ENCODE measurements around the gene RASGRF1.
"Not testable (repeated sequence)": the region's sequence is repeated elsewhere in the genome, so short reads cannot be mapped to it uniquely, and the experiment has no call there.

The RASGRF1 gene, protein sequence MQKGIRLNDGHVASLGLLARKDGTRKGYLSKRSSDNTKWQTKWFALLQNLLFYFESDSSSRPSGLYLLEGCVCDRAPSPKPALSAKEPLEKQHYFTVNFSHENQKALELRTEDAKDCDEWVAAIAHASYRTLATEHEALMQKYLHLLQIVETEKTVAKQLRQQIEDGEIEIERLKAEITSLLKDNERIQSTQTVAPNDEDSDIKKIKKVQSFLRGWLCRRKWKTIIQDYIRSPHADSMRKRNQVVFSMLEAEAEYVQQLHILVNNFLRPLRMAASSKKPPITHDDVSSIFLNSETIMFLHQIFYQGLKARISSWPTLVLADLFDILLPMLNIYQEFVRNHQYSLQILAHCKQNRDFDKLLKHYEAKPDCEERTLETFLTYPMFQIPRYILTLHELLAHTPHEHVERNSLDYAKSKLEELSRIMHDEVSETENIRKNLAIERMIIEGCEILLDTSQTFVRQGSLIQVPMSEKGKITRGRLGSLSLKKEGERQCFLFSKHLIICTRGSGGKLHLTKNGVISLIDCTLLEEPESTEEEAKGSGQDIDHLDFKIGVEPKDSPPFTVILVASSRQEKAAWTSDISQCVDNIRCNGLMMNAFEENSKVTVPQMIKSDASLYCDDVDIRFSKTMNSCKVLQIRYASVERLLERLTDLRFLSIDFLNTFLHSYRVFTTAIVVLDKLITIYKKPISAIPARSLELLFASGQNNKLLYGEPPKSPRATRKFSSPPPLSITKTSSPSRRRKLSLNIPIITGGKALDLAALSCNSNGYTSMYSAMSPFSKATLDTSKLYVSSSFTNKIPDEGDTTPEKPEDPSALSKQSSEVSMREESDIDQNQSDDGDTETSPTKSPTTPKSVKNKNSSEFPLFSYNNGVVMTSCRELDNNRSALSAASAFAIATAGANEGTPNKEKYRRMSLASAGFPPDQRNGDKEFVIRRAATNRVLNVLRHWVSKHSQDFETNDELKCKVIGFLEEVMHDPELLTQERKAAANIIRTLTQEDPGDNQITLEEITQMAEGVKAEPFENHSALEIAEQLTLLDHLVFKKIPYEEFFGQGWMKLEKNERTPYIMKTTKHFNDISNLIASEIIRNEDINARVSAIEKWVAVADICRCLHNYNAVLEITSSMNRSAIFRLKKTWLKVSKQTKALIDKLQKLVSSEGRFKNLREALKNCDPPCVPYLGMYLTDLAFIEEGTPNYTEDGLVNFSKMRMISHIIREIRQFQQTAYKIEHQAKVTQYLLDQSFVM (N-terminal part only)

DNA sequence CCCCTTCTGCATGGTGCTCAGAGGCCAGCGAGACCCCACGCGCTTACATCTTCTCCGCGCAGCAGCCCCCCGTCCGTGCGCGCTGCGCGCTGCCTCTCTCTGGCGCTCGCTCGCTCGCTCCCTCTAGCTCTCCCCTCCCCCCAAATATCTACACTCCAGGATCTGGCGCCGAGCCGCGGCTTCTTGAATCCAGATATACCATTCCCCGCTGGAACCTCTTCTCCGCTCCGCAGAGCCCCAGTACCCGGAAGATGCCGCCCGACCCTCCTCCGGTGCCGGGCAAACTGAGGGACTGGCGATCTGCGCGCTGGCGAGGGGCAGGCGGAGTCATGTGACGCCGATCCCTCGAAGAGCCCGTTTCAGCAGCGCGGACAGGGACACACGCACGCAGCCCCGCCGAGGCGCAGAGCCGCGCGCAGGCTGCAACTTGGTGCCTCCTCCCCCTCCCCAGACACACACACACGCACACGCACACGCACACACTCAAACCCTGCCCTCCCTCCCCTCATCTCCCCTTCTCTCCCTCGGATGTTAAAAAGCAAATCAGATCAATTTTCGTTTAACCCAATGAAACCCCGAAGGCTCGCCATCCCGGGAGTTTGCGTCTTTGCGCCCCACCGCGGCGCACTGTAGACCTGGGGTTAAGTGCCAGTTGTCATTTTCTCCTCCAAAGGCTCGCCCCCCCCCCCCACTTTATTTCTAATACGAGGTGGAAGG lies at the start of gene RASGRF1:
Gene RASGRF1 (minus strand): TSS at position 294 of the 717 bp plus-strand sequence. CDS start 282 bp downstream, at position 12.
- peak; percentile 26 for DNase-seq

DNA sequence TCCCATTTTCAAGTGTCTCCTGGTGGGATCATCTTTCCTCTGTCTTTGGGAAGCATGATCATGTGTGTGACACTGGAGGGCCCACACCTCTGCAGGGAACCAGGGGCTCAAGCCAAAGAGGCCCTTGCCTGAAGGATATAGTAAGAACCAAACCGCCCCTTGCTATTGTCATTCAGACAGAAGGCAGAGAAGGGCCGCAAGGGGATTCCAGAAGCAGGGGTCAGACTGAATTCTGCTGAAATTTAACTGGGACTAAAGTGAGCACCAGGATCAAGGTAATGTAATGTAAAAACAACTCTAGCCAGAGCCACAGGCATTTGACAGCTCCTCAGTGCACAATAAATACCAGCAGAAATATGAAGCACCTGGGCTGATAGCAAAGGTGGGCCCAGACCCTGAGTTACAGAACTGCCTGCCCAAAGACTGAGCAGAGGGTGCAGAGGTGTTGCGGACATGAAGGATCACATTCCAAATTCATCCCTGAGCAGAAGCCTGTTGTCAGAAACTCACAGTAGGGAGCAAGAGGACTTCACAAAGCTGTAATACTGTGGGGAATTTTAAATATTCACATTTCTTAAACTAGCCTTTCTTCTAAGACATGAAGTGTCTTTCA lies 46.0 kb upstream of the RASGRF1 start:
- no peak for DNase-seq

DNA sequence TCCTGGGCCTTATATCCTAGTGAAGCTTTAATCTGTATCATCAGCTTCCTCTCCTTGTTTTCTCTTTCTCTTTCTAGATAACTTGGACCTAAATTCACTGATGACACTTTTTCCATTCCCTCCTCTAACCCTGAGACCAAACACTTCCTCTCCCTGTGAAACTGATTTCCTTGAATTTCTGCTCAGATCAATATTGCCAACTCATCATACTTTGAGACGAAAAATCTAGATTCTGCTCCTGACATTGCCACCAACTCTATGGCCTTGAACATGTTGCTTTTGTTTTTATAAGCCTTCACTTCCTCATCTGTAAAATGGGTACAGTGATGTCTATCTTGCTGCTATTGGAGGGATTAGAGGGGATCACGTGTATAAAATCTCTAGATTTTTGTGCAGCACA lies 42.7 kb upstream of the RASGRF1 start:
- no peak for DNase-seq

DNA sequence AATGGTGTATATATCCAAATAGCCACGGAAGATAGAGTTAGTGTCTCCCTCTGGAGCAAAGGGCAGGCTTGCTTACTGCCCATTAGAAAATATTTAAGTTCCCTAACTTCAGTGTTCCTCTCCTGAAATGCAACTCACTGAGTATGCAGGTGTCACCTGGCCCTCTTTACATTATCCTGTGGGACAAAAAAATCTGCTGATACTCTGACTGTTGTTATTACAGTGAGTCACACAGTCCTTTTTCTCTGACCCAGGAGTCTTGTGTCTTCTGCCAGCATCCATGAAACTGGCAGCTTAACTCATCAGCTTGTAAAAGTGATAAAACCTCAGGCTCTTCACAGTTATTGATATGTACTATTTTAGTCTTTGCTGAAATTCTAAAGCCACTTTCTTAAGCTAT lies 42.2 kb upstream of the RASGRF1 start:
- DNase-seq, result no peak

DNA sequence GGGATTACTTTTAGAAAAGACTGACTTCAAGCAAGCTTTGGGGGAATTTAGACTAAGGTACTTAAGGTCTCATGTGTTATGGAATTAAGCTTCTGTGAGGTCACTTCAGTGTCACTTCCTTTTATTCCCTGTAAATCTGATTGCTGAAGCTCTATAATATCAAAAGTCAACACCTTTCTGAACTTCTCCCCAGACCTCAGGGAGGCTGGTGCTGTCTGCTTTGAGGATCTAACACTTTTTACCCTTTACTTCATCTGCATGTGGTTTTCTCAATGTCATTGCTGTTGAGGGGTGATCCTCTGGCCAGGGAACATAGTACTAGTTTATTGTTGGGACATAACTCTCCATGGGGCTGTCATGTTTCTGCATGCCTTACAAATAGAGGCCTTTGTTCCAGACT lies 41.8 kb upstream of the RASGRF1 start:
- no peak for DNase-seq

DNA sequence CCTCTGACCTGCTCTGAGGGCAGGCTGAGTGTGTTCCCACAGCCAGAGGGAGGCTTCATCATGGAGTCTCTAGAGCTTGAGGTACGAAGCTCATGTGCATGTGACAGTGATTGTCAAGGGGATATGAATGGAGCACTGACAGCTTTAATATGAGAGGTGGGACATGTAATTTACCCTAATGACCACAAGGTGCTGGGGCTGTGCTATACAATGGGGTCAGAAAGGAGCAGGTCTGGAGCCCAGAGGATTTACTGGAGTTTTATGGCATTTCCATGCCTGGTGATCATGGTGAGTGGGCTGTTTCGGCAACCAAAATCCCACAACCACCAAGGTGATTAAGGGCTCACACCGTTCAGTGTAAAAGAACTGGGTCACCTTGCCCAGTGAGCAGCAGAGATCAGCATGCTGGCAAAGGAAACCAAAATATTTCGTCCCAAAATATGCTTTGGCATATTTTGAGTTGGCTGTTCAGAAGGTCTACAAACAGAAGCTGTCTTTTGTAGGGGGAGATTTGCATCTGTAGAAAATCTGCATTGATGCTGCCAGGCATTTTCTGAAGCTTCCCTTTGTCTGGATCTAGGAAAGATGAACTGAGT lies 40.1 kb upstream of the RASGRF1 start:
- no peak for DNase-seq

DNA sequence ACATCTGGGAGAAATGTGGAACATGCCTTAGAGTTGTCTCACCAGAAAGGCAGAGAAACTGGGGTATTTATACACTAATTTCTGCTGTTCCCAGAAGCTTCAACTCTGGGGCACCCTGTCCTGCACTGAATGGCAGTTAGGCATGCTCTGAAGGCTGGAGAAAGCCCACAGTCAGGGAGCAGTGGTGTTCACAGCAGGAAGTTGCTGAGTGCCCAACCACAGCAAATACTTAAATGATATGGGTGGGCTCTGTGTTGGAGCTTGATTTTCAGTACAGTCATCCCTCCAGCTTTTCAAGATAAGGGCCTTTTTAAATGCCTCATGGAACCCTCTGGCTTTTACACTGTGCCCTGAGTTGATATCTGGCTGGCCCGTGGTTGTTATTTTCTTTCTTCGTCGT lies 38.7 kb upstream of the RASGRF1 start:
- DNase-seq, result no peak

DNA sequence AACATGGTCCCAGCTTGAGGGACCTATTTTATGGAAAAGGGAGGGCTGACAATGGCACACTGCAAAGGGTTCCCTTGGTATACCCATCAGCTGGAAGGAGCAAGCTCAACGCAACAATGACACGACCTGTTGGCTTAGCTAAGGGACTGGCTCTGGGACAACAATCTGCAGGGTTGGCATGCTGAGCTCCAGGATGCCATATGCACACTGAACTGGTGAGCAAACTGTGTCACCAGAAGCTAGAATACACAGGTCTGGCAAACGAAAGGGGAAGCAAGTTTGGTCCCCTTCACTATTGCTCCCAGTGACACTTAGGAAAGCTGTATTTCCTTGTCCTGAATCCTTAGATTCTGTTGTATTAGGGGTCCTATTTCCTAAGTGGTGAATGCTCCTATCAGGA lies 38.0 kb upstream of the RASGRF1 start:
- no peak for DNase-seq

DNA sequence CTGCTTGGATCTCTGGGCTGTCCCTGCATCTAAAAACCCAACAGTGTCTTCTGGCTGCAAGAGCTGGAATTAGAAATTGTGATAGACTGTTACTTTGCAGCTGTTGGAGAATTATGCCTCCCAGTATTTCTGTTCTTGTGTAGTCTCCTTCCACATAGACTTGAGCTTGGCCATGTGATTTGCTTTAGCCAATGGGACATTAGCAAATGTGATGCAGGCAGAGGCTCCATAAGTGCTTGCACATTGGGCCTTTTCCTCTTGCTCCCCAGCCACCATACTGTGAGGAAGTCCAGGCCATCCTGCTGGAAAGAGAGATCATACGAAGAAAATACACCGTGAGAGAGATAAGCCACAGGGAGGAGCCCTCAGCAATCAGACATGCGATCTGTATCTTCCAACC lies 33.8 kb upstream of the RASGRF1 start:
- no peak for DNase-seq

DNA sequence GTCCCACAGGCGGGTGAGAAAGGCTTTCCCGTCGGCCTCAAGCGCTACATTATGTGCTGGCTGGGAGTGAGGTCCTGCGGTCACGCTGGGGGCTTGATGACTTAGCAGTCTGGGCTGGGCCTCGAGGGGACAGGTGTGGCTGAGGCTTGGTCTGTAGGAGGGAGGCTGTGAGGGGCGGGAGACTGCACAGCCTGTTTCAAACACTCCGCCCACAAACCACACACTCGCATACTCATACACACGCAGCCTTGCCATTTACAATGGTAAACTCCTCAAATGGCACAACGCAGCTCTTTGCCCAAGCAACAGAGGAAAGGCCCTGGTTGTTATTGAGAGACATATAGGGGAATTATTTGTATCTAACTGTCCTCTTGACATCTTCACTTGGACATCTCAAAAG lies 32.4 kb upstream of the RASGRF1 start:
- DNase-seq, result no peak

DNA sequence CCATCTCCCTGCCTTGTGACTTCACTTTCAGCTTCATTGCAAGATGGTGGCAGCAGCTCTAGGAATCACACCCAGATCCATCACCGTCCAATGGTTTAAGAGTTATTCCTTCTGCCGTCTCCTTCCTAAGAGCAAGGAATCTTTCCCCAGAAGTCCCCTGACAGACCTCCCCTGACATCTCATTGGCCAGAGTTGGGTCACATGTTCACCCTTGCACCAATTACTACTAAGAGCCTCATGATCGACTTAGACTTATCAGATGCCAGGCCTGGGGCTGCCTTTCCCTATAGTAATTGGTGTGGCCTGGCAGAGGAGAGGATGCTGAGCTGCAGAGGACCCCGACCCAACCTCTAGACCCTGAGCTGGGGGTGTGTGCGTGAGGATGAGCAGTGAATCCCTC lies 31.8 kb upstream of the RASGRF1 start:
- no peak for DNase-seq

DNA sequence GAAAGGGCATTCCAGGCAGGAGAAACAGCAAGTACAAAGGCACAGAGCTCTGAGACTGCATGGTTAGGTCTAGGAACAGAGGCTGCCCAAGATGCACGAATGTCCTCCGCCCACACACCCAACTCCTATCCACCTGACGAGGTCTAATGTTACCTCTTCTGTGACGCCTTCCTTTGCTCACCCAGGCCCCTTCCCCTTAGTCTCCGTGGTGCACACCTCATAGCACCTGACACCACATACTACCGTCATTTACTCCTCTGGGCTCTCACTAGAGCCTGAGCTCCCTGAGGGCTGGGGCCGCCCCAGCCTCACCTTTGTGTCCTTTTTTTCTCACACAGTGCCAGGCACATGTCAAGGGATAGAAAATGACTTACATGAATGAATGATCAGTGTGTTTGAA lies 31.0 kb upstream of the RASGRF1 start:
- DNase-seq, result no peak

DNA sequence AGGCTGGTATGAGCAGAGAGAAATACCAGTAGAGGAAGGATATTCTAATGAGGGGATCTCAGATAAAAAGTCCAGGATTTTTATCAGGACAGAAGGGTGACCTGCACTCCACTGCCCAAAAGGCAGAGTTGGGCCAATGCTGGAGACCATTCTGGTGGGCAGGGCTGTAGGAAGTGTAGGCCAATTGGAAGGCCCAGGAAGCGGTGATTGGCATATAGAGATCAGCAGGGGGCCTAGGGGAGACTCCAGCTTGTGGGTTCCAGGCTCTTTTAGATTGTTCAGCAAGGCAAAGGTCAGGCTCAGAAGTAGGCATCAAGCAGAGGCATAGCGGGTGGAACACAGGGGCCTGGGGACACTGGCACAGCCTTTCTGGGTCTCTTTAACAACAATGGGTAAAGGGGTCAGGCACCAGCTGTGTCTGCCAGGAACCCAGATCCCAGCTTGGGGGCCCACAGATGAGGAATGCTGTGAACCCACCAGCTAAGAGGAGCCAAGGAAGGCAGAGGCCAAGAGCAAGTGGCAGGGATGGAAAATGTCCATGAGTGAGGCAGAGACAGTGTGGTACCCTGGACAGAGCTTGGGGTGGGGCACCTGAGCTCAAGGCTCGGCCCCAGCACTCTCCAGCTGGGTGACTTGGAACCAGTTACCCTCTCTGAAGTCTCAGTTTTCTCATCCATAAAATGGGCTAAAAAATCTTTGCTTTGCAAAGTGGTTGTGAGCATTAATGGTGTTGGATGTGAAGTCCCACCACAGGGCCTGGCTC lies 27.0 kb upstream of the RASGRF1 start:
- no peak for DNase-seq

DNA sequence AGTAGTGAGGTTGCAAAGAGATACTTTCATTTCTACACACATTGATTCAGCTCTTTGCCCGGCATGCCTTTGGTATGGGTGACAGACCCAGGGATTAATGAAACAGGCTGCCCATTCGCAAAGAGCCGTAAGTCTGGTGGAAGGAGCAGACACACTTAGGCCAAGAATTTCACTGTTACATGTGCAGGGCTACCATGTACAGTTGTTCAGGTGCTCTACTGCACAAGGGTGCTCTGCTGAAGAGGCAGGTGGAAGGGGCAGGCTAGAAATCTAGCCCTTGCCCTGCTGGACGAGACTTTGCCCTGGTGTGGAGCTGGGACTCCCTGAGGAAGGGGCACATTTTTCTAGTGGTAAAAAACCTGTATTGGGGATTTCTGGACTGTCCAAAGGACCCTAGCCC lies 26.2 kb upstream of the RASGRF1 start:
- no peak for DNase-seq

DNA sequence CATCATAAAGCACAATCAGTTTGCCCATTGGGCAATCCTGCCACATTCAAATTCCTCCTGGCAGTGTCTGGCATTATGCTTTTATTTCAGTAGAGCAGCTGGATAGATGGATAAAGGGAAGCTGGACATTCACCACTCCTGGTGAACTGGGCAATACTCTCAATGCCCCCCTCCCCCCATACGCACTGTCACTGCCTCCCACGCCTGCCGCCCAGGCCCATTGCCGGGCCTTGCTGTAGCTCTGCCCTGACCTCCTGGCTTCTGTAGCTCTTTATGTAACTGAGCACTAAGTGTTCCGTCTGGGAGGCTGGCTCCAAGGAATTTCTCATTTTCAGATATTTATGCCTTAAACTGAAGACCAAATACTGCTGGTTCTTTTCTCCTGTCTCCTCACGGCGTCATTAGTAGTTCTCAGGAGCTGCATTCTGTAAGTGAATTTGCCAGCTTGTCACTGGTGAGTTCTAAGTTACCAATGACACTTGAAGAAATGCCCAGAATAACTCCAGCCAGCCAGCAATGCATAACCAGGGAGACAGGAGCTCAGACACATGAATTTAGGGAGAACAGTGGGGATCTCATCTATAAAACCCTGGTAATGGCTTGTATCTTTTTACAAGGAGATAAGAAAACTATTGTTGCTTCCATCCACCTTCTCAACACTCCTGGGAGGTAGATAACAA lies 25.5 kb upstream of the RASGRF1 start:
- DNase-seq, result no peak

DNA sequence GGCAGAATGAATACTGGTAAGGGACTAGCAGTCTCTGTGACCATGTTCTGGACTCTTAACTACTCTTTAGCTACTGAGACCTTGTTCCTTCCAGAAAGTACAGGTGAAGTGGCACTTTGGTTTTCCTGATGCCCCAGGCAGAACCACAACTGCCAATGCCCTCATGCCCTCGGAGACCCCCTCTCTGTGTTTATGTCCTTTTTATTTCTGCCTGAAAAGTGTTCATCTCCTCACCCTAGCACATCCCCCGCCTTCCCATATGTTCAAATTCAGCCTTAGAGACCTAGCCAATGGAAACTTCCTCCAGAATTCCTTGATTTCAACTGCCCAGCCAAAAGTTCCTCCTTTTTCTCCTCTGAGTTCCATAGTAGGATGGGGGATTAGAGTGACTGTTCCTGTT lies 23.3 kb upstream of the RASGRF1 start:
- no peak for DNase-seq

DNA sequence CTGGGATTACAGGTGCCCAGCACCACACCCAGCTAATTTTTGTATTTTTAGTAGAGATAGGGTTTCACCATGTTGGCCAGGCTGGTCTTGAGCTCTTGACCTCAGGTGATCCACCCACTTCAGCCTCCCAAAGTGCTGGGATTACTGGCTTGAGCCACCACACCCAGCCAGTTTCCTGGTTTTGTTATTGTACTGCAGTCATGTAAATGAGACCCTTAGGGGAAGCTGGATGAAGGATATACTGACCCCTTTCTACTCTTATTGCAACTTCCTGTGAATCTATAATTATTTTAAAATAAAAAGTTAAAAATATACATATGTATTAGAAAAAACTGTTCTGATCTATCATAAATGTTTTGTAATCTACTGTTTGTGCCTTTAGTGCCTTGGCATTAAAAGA lies 20.8 kb upstream of the RASGRF1 start:
- DNase-seq, result not testable (repeated sequence)

DNA sequence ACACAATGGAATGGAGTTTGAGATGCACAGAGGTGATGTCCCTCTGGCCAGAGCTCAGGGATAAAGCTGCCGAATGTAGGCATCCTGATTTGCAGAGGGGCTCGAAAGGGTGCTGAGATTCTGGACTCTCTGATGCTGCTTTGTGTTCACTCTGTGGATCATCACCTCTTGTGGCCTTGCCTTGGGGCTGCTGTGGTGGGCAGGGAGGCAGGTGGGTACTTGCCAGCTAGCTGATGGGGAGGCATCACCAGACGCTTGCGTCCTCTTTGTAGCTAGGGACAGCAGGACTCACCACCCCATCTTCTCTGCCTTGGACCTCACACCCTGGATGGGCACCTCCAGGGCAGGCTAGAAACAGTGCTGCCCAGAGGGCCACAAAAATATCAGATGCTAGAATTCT lies 14.6 kb upstream of the RASGRF1 start:
- DNase-seq, result no peak

DNA sequence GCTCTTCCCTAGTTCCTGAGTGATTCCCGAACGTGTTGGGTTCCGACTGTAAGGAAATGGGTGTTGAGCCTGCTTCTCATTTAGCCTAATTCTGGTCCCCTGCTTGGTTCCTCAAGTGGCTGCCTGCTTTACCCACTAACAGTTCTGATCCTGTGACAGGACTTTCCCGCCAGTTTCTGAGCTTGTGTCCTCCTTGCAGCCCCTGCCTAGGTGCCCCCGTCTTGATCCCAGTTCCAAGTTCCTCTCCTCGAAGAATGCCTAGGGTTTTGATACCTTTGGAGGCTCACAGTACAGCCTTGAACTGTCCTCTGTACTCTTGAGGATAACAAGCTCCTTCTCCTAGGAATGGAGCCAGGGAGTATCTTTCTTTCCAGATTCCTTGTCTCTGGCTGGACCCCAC lies 12.0 kb upstream of the RASGRF1 start:
- DNase-seq, result no peak

DNA sequence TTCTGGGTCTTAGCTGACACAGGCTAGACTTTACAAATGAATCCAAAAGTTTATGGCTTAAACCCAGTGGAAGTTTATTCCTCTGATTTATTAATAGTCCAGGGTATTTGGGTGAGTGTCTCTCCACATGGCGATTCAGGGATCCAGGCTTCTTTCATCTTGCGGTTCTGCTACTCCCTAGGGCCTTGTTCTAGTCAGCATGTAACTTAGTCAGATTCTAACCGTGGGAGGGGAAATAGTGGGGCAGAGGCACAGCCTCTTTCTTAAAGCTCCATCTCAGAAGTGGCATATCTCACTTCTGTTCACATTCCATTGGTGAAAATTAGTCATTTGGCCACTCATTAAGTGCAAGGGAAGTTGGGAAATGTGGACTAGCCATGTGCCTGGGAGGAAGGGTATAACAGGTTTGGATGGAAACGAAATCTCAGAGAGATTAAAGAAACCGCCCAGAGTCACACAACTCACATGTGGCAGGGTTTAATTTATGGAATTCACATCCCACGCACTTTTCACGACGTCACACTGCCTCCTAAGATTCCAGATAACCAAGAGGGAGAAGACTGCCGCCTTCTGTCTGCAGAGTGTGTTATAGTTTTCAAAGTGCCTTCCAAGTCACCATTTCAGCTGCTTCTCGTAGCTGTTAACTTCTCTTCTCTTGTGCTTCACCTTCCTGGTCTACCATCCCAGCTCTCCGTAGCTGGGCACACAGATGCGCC lies 11.4 kb upstream of the RASGRF1 start:
- no peak for DNase-seq

Data from NCI-H1105 treated with DMSO at 0.1 percent for 48 hours (cell line).